HL-60 (cell line): ENCODE results near the gene ARFIP1.

ENCODE experiments used
- DNase-seq, 2 experiments: peaks; one replicate each; pipeline ENCODE4 v3.0.0-alpha.2; 2010 to 2020; ENCODE audit warnings: low read depth in 1 of 2, low spot score in 1 of 2
- H3K27ac ChIP-seq: fragments of 250-450 bp; sonication (Bioruptor Pico); replicated peaks from 2 replicates; pipeline ENCODE4 v1.5.1; 2020; ENCODE audit warnings: mild to moderate bottlenecking, moderate library complexity
- H3K27me3 ChIP-seq: fragments of 250-450 bp; sonication (Bioruptor Pico); 2 replicates; pipeline ENCODE4 v1.5.1; 2021; ENCODE audit warnings: mild to moderate bottlenecking, moderate library complexity; ENCODE audit not compliant: insufficient read depth, poor library complexity, severe bottlenecking
- H3K4me3 ChIP-seq: replicated peaks from 2 replicates; pipeline ENCODE4 v1.5.1; 2011; ENCODE audit warnings: mild to moderate bottlenecking, control low read depth, low read length; ENCODE audit not compliant: insufficient read depth
- CTCF ChIP-seq: IDR thresholded peaks from one replicate; pipeline ENCODE4 v1.5.1; 2011; ENCODE audit warnings: low read length, control low read depth, inconsistent platforms; ENCODE audit not compliant: insufficient read depth
- GABPA ChIP-seq: IDR thresholded peaks from 2 replicates; pipeline ENCODE4 v1.6.1; 2012; ENCODE audit warnings: low read depth
- POLR2AphosphoS5 ChIP-seq: IDR thresholded peaks from 2 replicates; pipeline ENCODE4 v1.6.1; 2012; ENCODE audit warnings: low read depth
- SPI1 ChIP-seq: IDR thresholded peaks from 2 replicates; pipeline ENCODE4 v1.6.1; 2012; ENCODE audit warnings: low read depth, mild to moderate bottlenecking, borderline replicate concordance
- TF ChIP-seq, protein P1 (sequence below): IDR thresholded peaks from 2 replicates; pipeline ENCODE4 v1.6.1; 2012; ENCODE audit warnings: low read depth; ENCODE audit not compliant: insufficient replicate concordance

The ARFIP1 gene

DNA sequence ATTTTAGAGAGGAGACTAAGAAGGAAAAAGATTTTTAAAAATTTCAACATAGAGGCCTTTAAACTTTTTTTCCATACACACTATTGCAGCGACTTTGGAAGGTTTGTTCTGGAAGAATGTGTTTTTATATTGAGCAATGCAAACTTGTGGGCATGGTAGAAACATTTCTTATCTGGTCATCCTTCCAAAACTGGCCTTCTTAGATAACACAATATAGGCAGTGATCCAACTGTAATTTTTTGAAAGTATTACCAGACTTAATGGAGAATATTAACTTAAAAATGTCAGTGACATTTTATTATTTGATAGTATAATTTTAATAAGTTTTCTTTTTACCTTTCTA, 182.0 kb downstream of the ARFIP1 start:
- H3K27me3 ChIP-seq: no peaks in the 10 kb centered on the region
- DNase-seq: no peak
- no peak overlapping the region for H3K4me3 ChIP-seq
- TF ChIP-seq CTCF (no peak), POLR2AphosphoS5 (no peak), SPI1 (no peak), GABPA (no peak)
- TF ChIP-seq, protein P1, sequence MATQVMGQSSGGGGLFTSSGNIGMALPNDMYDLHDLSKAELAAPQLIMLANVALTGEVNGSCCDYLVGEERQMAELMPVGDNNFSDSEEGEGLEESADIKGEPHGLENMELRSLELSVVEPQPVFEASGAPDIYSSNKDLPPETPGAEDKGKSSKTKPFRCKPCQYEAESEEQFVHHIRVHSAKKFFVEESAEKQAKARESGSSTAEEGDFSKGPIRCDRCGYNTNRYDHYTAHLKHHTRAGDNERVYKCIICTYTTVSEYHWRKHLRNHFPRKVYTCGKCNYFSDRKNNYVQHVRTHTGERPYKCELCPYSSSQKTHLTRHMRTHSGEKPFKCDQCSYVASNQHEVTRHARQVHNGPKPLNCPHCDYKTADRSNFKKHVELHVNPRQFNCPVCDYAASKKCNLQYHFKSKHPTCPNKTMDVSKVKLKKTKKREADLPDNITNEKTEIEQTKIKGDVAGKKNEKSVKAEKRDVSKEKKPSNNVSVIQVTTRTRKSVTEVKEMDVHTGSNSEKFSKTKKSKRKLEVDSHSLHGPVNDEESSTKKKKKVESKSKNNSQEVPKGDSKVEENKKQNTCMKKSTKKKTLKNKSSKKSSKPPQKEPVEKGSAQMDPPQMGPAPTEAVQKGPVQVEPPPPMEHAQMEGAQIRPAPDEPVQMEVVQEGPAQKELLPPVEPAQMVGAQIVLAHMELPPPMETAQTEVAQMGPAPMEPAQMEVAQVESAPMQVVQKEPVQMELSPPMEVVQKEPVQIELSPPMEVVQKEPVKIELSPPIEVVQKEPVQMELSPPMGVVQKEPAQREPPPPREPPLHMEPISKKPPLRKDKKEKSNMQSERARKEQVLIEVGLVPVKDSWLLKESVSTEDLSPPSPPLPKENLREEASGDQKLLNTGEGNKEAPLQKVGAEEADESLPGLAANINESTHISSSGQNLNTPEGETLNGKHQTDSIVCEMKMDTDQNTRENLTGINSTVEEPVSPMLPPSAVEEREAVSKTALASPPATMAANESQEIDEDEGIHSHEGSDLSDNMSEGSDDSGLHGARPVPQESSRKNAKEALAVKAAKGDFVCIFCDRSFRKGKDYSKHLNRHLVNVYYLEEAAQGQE: no peak
- H3K27ac ChIP-seq: no peak overlapping the region
